ENCODE measurements around the gene HNRNPUL1. TPM values are rescaled to one million over a fixed set of nuclear protein-coding genes. Genes with fewer than 3 reads are reported as not detected.

Gene HNRNPUL1
- total and polyA plus RNA-seq, 10 of the 15 experiments (the other 5 are each of a cell fraction or from before 2014, with no cell fraction given) = 11.1 to 276 (median 117) TPM

- TF ChIP-seq RFX5 (IDR thresholded peaks at IDR 0.05; ENCODE audit: low read depth, low read length) (no peak), NRF1 (conservative IDR thresholded peaks at IDR 0.05; ENCODE audit: low read depth, low read length) (no peak), IRF3 (IDR thresholded peaks at IDR 0.05) (no peak), ATF2 (IDR thresholded peaks at IDR 0.05; ENCODE audit: low read length) (no peak)
Observed at GRCh38 chr19:41303954-41304353, 39.8 kb downstream of the HNRNPUL1 start (continued).

- Histone ChIP-seq H3K36me3 (ENCODE audit: control insufficient read depth in 2 of 2, insufficient read depth in 2 of 2, low read length in 1 of 2) (peaks cover 35 to 51% of the 10 kb centered on the region in 2 experiments), H3K27ac (ENCODE audit: control insufficient read depth, insufficient read depth) (no peak overlapping the region), H3K79me2 (ENCODE audit: control insufficient read depth, insufficient read depth, low read length) (peaks cover 10% of the 10 kb centered on the region), H3K4me2 (ENCODE audit: control insufficient read depth, insufficient read depth) (no peak overlapping the region), H3K9ac (ENCODE audit: control insufficient read depth, insufficient read depth, low read length) (no peak overlapping the region), H2AFZ (ENCODE audit: control insufficient read depth, low read depth, low read length) (no peak overlapping the region), H3K4me3 (no peak overlapping the region), H3K27me3 (replicated peaks in 1 of 2; ENCODE audit: control insufficient read depth in 2 of 2, insufficient read depth in 2 of 2, low read length in 1 of 2) (no peaks in the 10 kb centered on the region), H3K4me1 (ENCODE audit: control insufficient read depth, insufficient read depth, low read length) (peaks cover 61% of the 10 kb centered on the region), H3K9me3 (replicated peaks; ENCODE audit: control insufficient read depth, insufficient read depth, low read length) (no peaks in the 10 kb centered on the region), H4K20me1 (ENCODE audit: control insufficient read depth, insufficient read depth) (no peaks in the 10 kb centered on the region)
- ChIA-PET RAD21 (ENCODE audit: unreplicated experiment) (interaction anchor here (1.1 kb wide), 1 partner anchor 101 kb away, joined by 4 read pairs; no protein-coding TSS in a partner anchor), POLR2A (interaction anchor here (0.5 to 1.0 kb wide), 4 partner anchors 25 to 51 kb away, joined by 3 read pairs; partner anchors contain the start of gene HNRNPUL1), SMC1A (ENCODE audit: uncharacterized antibody, unreplicated experiment) (interaction anchor here (0.7 to 1.8 kb wide), 3 partner anchors 39 to 63 kb away, joined by 3 to 6 read pairs (median 4); partner anchors contain the start of gene HNRNPUL1), CTCF (interaction anchor here (0.6 to 7.2 kb wide), 3 partner anchors 41 to 134 kb away, joined by 3 to 84 read pairs (median 3); partner anchors contain the start of gene HNRNPUL1)
- WGBS (ENCODE audit: insufficient coverage, insufficient replicate concordance, low lambda C conversion rate, missing lambda C conversion rate) = 93% methylated on average over 4 of the region's 4 CpGs
- in situ Hi-C loops (cut with MboI) = no loop called here
- intact Hi-C loops (cut with micrococcal nuclease; ENCODE audit: unreplicated experiment) = no loop called here
- DNase-seq (ENCODE audit: low read depth, low spot score) = no peak
- ATAC-seq = no peak
- FAIRE-seq = no peak
- no TSS peak for BruUV-seq (replicated peaks)
- TF ChIP-seq CREB1 (IDR thresholded peaks at IDR 0.05; ENCODE audit: low read depth) (no peak), SRF (IDR thresholded peaks at IDR 0.05; ENCODE audit: low read depth in 2 of 2, low read length in 2 of 2) (no peak), CBFB (IDR thresholded peaks at IDR 0.05; ENCODE audit: low read depth) (no peak), IRF3 (IDR thresholded peaks at IDR 0.05) (no peak), FOXM1 (IDR thresholded peaks at IDR 0.05; ENCODE audit: low read depth, low read length) (no peak), TCF3 (IDR thresholded peaks at IDR 0.05; ENCODE audit: borderline replicate concordance, insufficient read depth, low read depth, low read length) (no peak), POLR2AphosphoS5 (IDR thresholded peaks at IDR 0.05; ENCODE audit: low read length) (no peak), MXI1 (IDR thresholded peaks at IDR 0.05; ENCODE audit: low read depth, low read length) (no peak), FOXK2 (IDR thresholded peaks at IDR 0.05) (no peak), SIN3A (IDR thresholded peaks at IDR 0.05; ENCODE audit: low read depth, low read length) (no peak), EGR1 (IDR thresholded peaks at IDR 0.05; ENCODE audit: borderline replicate concordance in 1 of 2, low read depth in 2 of 2, low read length in 2 of 2) (no peak), JUND (IDR thresholded peaks at IDR 0.05; ENCODE audit: low read depth, low read length) (no peak)
Observed at GRCh38 chr19:41304706-41305483, 40.7 kb downstream of the HNRNPUL1 start.
